Endodermal cell (in vitro differentiated cells): Measurements from ENCODE around the gene HOXC11. TPM values are rescaled to one million over a fixed set of nuclear protein-coding genes. Genes with fewer than 3 reads are reported as not detected.

ENCODE experiments used
- DNase-seq: peaks from one replicate; pipeline ENCODE4 v3.0.0-alpha.2; 2017
- H3K27ac ChIP-seq: 2 replicates; pipeline ENCODE4 v1.5.1; 2013; ENCODE audit warnings: mild to moderate bottlenecking, low read depth, low read length, moderate library complexity
- H3K27me3 ChIP-seq: 2 replicates; pipeline ENCODE4 v1.6.1; 2013; ENCODE audit warnings: mild to moderate bottlenecking, low read length, moderate library complexity; ENCODE audit not compliant: insufficient read depth, control insufficient read depth, poor library complexity, severe bottlenecking
- H3K36me3 ChIP-seq: 2 replicates; pipeline ENCODE4 v1.7.0; 2013; ENCODE audit warnings: mild to moderate bottlenecking, low read length, moderate library complexity; ENCODE audit not compliant: control insufficient read depth, insufficient read depth
- H3K4me1 ChIP-seq: one replicate; pipeline ENCODE4 v1.7.0; 2013; ENCODE audit warnings: low read length; ENCODE audit not compliant: control insufficient read depth, insufficient read depth
- H3K4me3 ChIP-seq: 2 replicates; pipeline ENCODE4 v1.5.1; 2013; ENCODE audit warnings: mild to moderate bottlenecking, low read length, moderate library complexity
- H3K9ac ChIP-seq: 2 replicates; pipeline ENCODE4 v1.6.1; 2013; ENCODE audit warnings: mild to moderate bottlenecking, low read length, moderate library complexity; ENCODE audit not compliant: poor library complexity, severe bottlenecking; ENCODE audit errors: extremely low read depth
- H3K9me3 ChIP-seq: 2 replicates; pipeline ENCODE4 v1.6.1; 2013; ENCODE audit warnings: mild to moderate bottlenecking, low read length, moderate library complexity; ENCODE audit not compliant: control insufficient read depth
- H3K27ac Mint-ChIP-seq: 2 replicates; pipeline ENCODE4 v1.8.0; 2020; ENCODE audit warnings: mixed read lengths
- H3K27me3 Mint-ChIP-seq: 2 replicates; pipeline ENCODE4 v1.8.0; 2021; ENCODE audit warnings: mild to moderate bottlenecking, mixed read lengths; ENCODE audit not compliant: insufficient read depth
- H3K36me3 Mint-ChIP-seq: 2 replicates; pipeline ENCODE4 v1.8.0; 2020; ENCODE audit warnings: low read depth, mixed read lengths
- H3K4me1 Mint-ChIP-seq: 2 replicates; pipeline ENCODE4 v1.8.0; 2020; ENCODE audit warnings: mixed read lengths
- H3K4me3 Mint-ChIP-seq: 2 replicates; pipeline ENCODE4 v1.8.0; 2020; ENCODE audit warnings: mild to moderate bottlenecking, moderate library complexity, mixed read lengths
- H3K9me3 Mint-ChIP-seq: 2 replicates; pipeline ENCODE4 v1.8.0; 2020; ENCODE audit warnings: mild to moderate bottlenecking, mixed read lengths
- CTCF ChIP-seq: fragments of 200-600 bp; sonication (generic); conservative IDR thresholded peaks from 2 replicates; pipeline ENCODE4 v1.5.0; 2021; ENCODE audit warnings: antibody characterized with exemption, mild to moderate bottlenecking
- WGBS, 2 experiments: methylation state at CpG; one replicate each; pipeline versions ENCODE4 v1.1.5 to v1.1.7; 2013; ENCODE audit warnings: missing lambda C conversion rate in 2 of 2, mixed read lengths in 1 of 2; ENCODE audit not compliant: insufficient coverage in 1 of 2, insufficient read length in 1 of 2; 5-methylcytosine and 5-hydroxymethylcytosine counted together
- total RNA-seq, 2 donors: library from RNA; stranded (reverse); fragmentation: NEBNext Ultra II Directional in 1 of 2; extraction: Animal tissue kit (Norgen Biotek cat#: 25700) in 1 of 2; gene quantifications; 2 replicates in 1 of 2; 3 replicates in 1 of 2; pipeline ENCODE4 v1.2.1, GENCODE V29; 2021

HOXC11 gene
- total RNA-seq, 2 donors from 2014 or later = not detected

DNA sequence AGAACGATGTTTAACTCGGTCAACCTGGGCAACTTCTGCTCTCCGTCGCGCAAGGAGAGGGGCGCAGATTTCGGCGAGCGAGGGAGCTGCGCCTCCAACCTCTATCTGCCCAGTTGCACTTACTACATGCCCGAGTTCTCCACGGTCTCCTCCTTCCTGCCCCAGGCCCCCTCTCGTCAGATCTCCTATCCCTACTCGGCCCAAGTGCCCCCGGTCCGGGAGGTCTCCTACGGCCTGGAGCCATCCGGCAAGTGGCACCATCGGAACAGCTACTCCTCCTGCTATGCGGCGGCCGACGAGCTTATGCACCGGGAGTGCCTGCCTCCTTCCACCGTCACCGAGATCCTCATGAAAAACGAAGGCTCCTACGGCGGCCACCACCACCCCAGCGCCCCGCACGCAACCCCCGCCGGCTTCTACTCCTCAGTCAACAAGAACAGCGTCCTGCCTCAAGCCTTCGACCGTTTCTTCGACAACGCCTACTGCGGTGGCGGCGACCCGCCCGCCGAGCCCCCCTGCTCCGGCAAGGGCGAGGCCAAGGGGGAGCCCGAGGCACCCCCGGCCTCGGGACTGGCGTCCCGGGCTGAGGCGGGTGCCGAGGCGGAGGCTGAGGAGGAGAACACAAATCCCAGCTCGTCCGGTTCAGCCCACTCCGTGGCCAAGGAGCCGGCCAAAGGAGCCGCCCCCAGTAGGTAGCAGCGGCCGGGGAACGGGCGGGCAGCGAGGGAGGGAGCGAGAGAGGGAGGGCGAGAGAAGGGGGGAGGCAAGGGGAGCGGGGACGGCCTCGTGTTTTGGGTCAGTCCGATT lies 513 bp downstream of the HOXC11 start:
- H3K9me3 Mint-ChIP-seq = peaks cover 17% of the 10 kb centered on the region
- no peak overlapping the region for H3K27ac Mint-ChIP-seq
- peak; percentile 84 for DNase-seq
- no peaks in the 10 kb centered on the region for H3K36me3 ChIP-seq
- no peak for TF ChIP-seq CTCF
- peak overlapping the region; percentile 34 for H3K4me3 Mint-ChIP-seq
- no peaks in the 10 kb centered on the region for H3K4me1 ChIP-seq
- WGBS, 2 experiments = 4 to 10% methylated on average over 22 to 68 of the region's 71 CpGs
- H3K9ac ChIP-seq = no peak overlapping the region
- peaks cover 100% of the 10 kb centered on the region for H3K27me3 Mint-ChIP-seq
- H3K4me1 Mint-ChIP-seq = peaks cover 15% of the 10 kb centered on the region
- peaks cover 100% of the 10 kb centered on the region for H3K27me3 ChIP-seq
- H3K9me3 ChIP-seq = peaks cover 7% of the 10 kb centered on the region
- no peak overlapping the region for H3K4me3 ChIP-seq
- H3K27ac ChIP-seq = no peak overlapping the region
- H3K36me3 Mint-ChIP-seq = no peaks in the 10 kb centered on the region

DNA sequence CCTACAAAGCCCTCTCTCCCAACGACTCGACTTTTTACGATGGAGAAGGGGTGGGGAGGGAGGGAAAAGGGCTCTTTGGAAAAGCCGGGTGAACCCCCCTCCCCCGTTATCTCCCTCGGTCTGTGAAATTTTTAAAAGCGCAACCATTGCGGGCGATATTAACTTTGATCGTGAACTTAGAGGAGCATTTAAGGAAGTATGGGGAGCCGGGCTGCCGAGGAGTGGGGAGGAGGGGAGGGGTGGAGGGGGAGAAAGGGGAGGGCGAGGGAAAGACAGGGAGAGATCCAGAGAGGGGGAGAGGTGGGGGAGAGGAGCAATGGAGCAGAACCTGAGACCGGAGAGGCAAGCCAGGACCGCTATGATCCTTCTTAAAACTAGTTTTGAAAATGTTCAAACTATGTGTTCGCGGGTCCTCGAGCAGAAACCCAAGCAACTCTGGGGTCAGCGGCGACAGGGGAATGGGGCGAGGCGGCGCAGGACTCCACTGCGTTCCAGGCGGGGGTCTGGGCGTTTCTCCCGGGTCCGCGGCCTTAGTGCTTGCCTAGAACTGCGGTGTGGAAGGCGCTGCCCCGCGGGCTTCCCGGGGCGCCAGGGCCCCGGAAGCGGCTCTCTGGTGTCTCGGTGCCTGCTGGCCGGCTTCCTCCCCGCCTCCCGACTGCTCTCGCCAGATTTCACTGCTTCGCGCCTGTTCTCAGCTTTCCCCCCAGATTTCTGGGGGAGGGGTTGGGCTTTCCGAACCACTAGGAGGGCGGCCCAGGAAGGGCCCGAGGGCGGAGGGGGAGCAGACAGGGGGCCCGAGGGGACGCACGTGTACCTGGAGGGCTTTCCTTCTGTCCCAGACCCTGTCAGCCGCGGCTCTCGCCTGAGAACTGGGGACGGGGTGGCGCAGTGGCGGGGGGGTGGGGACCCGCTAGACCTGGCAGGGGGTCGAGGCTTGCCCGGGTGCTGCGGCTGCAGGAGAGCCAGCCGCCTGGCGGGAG lies 1.4 kb downstream of the HOXC11 start, which contains the start of gene HOTAIR:
TSS of gene HOTAIR (minus strand) at position 871 of the 980 bp plus-strand sequence.
- Histone ChIP-seq H3K27me3 (peaks cover 100% of the 10 kb centered on the region), H3K9me3 (peaks cover 7% of the 10 kb centered on the region), H3K4me3 (no peak within 1 kb of the TSS), H3K9ac (no peak within 1 kb of the TSS), H3K36me3 (no peaks in the 10 kb centered on the region), H3K27ac (no peak within 1 kb of the TSS), H3K4me1 (no peaks in the 10 kb centered on the region)
- Mint-ChIP-seq H3K27me3 (peaks cover 100% of the 10 kb centered on the region), H3K36me3 (no peaks in the 10 kb centered on the region), H3K9me3 (peaks cover 17% of the 10 kb centered on the region), H3K4me3 (peak within 1 kb of the TSS; percentile 33), H3K4me1 (peaks cover 15% of the 10 kb centered on the region), H3K27ac (no peak within 1 kb of the TSS)
- peak; percentile 70 for DNase-seq
- TF ChIP-seq CTCF = no peak
- 5 to 7% methylated on average over 20 to 60 of the region's 63 CpGs for WGBS, 2 experiments

DNA sequence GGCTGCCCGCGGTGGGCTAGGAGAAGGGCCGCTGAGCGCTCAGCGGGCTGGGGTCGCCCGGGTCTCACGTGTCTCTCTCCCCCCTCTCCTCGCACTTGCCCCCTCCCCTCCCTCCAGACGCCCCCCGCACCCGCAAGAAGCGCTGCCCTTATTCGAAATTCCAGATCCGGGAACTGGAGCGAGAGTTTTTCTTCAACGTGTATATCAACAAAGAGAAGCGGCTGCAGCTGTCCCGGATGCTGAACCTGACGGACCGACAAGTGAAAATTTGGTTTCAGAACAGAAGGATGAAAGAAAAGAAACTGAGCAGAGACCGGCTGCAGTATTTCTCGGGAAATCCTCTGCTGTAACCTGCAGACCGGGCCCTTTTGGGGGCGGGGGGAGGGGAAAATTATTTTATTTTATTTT lies 2.1 kb downstream of the HOXC11 start:
- no peak overlapping the region for H3K9ac ChIP-seq
- no peak for TF ChIP-seq CTCF
- no peaks in the 10 kb centered on the region for H3K36me3 ChIP-seq
- no peak overlapping the region for H3K4me3 ChIP-seq
- Mint-ChIP-seq H3K27ac (no peak overlapping the region), H3K4me3 (peak overlapping the region; percentile 33), H3K36me3 (no peaks in the 10 kb centered on the region), H3K27me3 (peaks cover 100% of the 10 kb centered on the region), H3K9me3 (peaks cover 17% of the 10 kb centered on the region), H3K4me1 (peaks cover 15% of the 10 kb centered on the region)
- H3K27ac ChIP-seq = no peak overlapping the region
- H3K27me3 ChIP-seq = peaks cover 100% of the 10 kb centered on the region
- no peak for DNase-seq
- 7 to 11% methylated on average over 7 to 21 of the region's 25 CpGs for WGBS, 2 experiments
- H3K9me3 ChIP-seq = peaks cover 7% of the 10 kb centered on the region
- no peaks in the 10 kb centered on the region for H3K4me1 ChIP-seq
